NCI-H2081 (cell line): ENCODE data around the gene VLDLR.
A peak's percentile ranks its signal among the peaks of the same experiment; 100 is the strongest.

Experiments used
- DNase-seq, 2 experiments: peaks; one replicate each; lab custom pipeline; 2025; lab: John Stamatoyannopoulos, UW

Gene VLDLR

GRCh38 chr9:2622461-2623287, 1.1 kb downstream of the VLDLR start:
- DNase-seq, result peak; percentile 50 to 63

DNA sequence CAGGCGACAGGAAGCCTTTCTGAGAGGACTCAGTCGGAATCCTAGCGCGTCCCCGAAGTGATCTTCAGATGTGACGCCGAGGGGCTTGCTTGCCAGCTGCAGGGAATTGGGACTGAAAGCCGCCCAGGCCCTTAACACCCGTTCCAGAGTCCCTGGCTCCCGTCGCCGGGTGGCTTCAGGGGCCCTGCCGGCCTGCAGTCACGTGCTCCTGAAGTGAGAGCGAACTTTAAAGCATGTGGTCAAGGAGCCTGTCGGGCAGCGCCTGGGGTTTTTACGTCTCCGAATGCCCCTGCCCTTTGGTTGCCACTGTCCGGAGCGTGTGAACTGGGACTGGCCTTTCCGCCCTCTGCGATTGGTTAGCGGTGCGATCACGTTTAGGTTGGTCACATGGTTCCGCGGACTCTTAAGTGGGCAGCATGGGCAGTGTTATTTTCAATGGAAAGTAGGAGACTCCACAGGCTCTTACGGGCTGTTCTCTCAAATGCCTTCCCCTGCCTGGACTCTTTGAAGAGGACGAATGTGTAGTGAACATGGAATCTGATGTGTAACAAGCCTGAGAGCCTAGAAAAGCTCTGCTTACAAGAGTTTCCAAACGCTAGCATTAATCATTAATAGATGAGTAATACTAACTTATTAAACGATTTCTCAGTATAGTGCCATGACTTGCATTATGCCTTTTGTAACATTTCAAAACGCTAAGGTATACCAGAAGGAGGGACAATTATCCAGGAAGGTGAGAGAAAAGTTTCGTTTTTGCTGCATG, 1.9 kb downstream of the VLDLR start:
- DNase-seq, result peak in 1 of 2 experiments; percentile 54

DNA sequence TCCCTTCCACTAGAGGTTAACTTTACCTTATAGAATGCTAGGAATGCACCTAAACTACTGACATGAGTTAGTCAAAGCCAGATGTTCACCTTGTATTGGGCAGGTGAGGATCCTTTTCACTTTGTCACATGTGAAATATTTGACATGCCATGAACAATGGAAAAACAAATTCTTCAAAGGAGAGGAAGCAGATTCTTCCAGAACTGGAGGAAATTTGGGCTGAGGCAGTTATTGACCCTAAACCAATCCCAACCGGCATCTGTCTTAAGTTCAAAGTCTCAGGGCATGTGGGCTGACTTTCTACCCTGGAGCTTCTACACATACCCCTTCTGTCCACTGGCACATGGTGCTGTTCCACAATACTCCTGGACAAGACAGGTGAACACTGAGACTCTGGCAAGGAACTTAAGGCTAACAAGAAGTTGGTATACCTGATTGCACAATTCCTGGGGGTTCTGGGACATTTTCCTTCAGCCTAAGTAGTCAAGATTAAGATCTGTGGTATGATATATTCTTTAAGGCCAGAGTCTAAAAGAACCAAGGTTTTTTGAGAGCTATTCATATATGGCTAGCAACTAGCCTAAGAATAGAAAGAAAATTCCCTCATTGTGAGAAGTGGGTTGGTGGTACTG, 2.6 kb downstream of the VLDLR start:
- no peak for DNase-seq

- DNase-seq, result no peak
These were observed 3.8 kb downstream of the VLDLR start for GRCh38 chr9:2625427-2625826.

- no peak for DNase-seq
These were observed 7.3 kb downstream of the VLDLR start for GRCh38 chr9:2628919-2629318.

DNA sequence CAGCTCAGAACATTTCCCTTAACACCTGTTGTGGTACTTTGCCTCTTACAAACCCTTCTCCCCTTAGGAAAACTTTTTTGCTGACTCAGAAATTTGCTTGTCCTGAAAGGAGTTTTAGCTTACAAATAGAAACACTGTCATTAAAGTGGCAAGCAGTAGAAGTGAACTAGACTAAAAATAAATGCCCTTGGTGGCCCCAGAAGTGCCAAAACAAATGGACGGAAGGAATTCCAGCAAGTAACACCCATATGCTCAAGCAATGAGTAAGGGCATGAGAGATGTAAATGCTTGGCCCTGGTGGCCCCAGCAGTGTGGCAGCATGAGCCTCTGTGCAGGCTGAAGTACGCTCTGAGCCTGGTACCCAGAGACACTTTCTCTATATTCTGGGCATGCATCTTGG, 8.6 kb downstream of the VLDLR start:
- DNase-seq, result no peak

- DNase-seq, result no peak
These were observed 9.7 kb downstream of the VLDLR start for GRCh38 chr9:2631263-2631662.

GRCh38 chr9:2634153-2634552, 12.6 kb downstream of the VLDLR start:
- no peak for DNase-seq

GRCh38 chr9:2634818-2635217, 13.2 kb downstream of the VLDLR start:
- DNase-seq, result no peak

- no peak for DNase-seq
These were observed 14.3 kb downstream of the VLDLR start for GRCh38 chr9:2635922-2636321.

DNA sequence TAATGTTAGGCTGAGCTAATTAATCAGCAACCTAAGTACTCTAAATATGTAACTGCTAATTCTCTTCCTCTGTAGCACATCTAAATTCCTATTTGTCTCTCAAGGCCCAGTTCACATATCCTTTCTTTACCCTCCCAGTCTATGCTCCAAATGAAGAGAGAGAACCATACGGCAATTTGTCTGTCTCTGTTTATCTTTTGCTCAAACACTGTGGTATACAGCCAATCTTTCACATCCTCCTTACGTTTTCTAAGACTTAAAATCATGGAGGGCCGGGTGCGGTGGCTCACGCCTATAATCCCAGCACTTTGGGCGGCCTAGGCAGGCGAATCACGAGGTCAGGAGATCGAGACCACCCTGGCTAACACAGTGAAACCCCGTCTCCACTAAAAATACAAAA, 15.8 kb downstream of the VLDLR start:
- no peak for DNase-seq

- no peak for DNase-seq
These were observed 17.5 kb downstream of the VLDLR start for GRCh38 chr9:2638871-2639673.

DNA sequence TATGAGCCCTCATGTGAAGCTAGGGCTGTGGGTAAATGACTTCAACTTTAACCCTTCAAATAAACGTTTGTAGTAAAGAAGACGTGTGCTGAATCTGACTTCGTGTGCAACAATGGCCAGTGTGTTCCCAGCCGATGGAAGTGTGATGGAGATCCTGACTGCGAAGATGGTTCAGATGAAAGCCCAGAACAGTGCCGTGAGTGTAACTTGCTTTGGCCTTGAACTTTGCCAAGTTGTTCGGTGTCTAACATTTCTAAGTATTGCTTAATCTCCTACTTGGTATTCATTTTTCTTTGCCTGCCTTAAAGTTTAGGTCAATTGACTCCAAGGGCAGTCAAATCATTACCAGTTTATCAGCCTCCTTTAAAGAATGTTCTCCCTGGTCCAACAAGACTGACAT, 18.2 kb downstream of the VLDLR start:
- DNase-seq, result no peak

DNA sequence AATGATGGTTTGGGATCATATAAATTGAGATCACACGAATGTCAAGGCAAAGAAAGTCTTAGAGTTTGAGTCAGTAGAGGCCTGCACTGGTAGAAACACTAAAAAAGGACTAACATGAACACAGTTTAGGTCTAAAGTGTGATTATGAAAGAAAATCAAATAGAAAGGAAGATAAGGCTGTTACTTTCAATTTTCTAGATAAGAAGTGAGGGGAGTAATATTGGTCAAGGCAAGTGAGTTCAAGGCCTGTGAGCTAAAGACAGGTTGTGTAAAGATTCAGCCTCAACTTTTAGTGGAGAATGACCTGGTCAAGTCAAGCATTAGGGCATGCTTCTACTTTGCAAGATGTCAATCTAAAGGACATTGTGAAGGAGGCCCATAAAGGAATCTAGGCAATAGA, 19.0 kb downstream of the VLDLR start:
- DNase-seq, result no peak

DNA sequence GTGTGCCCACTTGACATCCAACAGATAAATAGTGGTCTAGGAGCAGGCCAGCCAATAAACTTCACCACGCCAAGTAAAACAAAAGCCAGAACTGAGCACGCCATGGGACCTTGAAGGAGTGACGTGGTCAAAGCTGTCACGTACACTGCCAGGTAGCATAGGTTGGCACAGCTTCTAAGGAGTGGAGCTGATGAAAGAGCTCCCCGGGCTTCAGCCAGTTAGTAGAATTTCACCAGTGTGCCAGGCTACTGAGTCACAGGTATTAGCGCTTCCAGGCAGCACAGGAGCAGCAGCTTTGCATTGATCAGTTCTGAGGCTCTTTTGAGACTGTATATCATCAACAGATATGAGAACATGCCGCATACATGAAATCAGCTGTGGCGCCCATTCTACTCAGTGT, 19.4 kb downstream of the VLDLR start:
- no peak for DNase-seq

DNA sequence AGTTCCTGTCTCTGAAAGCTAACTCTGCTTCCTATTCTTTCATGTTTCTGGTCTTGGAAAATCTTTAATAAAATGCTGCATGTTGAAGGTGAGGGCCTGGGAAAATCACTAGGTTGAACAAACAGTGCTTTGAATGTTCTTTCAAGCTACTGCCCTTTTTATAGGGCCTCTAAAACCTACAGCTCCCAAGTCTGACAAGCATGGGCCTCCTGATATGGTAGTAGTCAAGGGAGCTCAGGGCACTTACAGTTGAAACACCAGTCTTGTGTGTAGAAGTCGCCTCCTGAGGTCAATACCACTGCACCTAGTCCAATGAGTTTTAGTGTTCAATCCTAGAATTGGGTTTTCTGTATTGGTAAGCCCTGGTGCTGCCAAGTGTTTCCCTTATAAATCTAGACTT, 20.5 kb downstream of the VLDLR start:
- DNase-seq, result no peak

GRCh38 chr9:2645569-2645968, 24.0 kb downstream of the VLDLR start:
- DNase-seq, result no peak

- DNase-seq, result no peak
These were observed 33.9 kb downstream of the VLDLR start for GRCh38 chr9:2655411-2655901.

GRCh38 chr9:2657427-2657826, 35.8 kb downstream of the VLDLR start:
- no peak for DNase-seq

DNA sequence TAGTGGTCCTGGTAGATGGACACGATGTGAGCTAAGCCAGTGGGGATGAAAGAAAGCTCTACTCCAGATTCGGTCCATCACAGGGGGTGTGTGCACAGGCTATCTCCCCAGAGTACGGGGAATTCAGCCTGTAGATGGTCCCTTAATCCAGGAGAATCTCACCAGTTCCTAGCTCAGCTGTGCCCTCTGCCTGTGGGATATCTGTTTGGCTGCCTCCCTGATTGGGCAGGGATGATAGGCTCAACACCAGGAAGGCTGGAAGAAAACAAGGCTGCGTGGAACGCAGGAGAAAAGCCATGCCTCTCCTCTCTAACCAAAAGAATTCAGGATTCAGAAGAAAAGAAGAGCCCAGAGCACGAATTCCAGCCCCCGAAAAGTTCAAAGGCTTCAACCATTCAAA, 40.9 kb downstream of the VLDLR start:
- DNase-seq, result peak in 1 of 2 experiments; percentile 28

DNA sequence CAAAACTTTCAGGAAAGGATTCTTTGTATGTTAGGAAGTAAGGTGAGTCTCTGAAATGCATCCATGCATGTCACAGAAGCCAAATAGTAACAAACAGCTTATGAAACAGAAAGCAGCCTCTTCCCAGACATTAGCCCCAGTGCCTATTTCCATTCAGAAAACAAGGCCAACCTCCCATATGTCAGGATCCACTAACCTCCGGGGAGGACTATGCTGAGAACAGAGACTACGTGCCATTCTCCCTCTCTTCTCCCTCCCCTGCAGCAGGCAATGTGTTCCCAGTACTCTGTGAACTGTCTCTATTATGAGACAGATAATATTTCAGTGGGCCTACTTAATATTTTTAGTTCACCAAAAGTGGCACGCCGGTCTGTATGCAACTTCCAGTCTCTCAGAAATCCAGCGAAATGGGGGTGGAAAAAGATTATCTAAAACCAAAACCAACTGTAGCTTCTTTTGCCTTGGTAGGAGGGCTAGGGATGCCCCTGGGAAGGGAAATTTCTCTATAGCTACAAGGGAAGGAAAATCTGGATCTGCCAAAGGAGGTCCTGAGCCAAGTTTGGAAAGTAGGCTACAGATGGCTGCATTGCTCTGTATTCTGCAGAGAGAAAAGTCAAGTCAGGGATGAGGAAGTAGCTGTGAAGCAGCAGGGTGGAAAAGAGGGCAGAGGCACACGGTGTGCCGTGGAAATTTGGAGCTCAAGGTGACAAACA, 42.0 kb downstream of the VLDLR start:
- DNase-seq, result no peak
